Measurements from ENCODE around the gene USP30. TPM values are rescaled to one million over a fixed set of nuclear protein-coding genes. Genes with fewer than 3 reads are reported as not detected.
A peak's percentile ranks its signal among the peaks of the same experiment; 100 is the strongest.
"Not testable (repeated sequence)": the region's sequence is repeated elsewhere in the genome, so short reads cannot be mapped to it uniquely, and the experiment has no call there.

The USP30 gene
- total RNA-seq, 1 donor from 2014 or later = 13.3 TPM

GRCh38 chr12:109044241-109044640 is 8.1 kb upstream of the USP30 start:
- peaks cover 27% of the 10 kb centered on the region for H3K27me3 Mint-ChIP-seq (ENCODE audit: low read depth)

GRCh38 chr12:109047081-109047805 is 5.1 kb upstream of the USP30 start:
- peaks cover 21% of the 10 kb centered on the region for H3K27me3 Mint-ChIP-seq (ENCODE audit: low read depth)
- DNase-seq (ENCODE audit: low spot score) = no peak
- peaks cover 6% of the 10 kb centered on the region for H3K4me1 Mint-ChIP-seq (ENCODE audit: low read depth)
- TF ChIP-seq CTCF (IDR thresholded peaks at IDR 0.05) = no peak
- H3K36me3 Mint-ChIP-seq (ENCODE audit: low read depth) = no peaks in the 10 kb centered on the region
- H3K4me3 Mint-ChIP-seq (ENCODE audit: unreplicated experiment) = no peak overlapping the region
- H3K27ac Mint-ChIP-seq (ENCODE audit: unreplicated experiment) = no peak overlapping the region
- no peaks in the 10 kb centered on the region for H3K9me3 Mint-ChIP-seq (ENCODE audit: low read depth)

More at GRCh38 chr12:109044241-109044640, 8.1 kb upstream of the USP30 start:
- H3K9me3 Mint-ChIP-seq (ENCODE audit: low read depth) = peaks cover 4% of the 10 kb centered on the region
- no peak overlapping the region for H3K27ac Mint-ChIP-seq (ENCODE audit: unreplicated experiment)
- no peak for TF ChIP-seq CTCF (IDR thresholded peaks at IDR 0.05)
- H3K36me3 Mint-ChIP-seq (ENCODE audit: low read depth) = peaks cover 2% of the 10 kb centered on the region
- H3K4me1 Mint-ChIP-seq (ENCODE audit: low read depth) = no peaks in the 10 kb centered on the region
- no peak overlapping the region for H3K4me3 Mint-ChIP-seq (ENCODE audit: unreplicated experiment)
- DNase-seq (ENCODE audit: low spot score) = no peak

- DNase-seq (ENCODE audit: low spot score); H3K36me3 Mint-ChIP-seq (ENCODE audit: low read depth); H3K4me3 Mint-ChIP-seq (ENCODE audit: unreplicated experiment); H3K27me3 Mint-ChIP-seq (ENCODE audit: low read depth); H3K27ac Mint-ChIP-seq (ENCODE audit: unreplicated experiment); H3K9me3 Mint-ChIP-seq (ENCODE audit: low read depth): not testable (repeated sequence)
- peaks cover 15% of the 10 kb centered on the region for H3K4me1 Mint-ChIP-seq (ENCODE audit: low read depth)
These were observed 3.7 kb upstream of the USP30 start for GRCh38 chr12:109048706-109049105.

GRCh38 chr12:109049794-109050193 is 2.6 kb upstream of the USP30 start:
- peaks cover 18% of the 10 kb centered on the region for H3K4me1 Mint-ChIP-seq (ENCODE audit: low read depth)
- not testable (repeated sequence) for H3K9me3 Mint-ChIP-seq (ENCODE audit: low read depth); H3K4me3 Mint-ChIP-seq (ENCODE audit: unreplicated experiment); H3K27ac Mint-ChIP-seq (ENCODE audit: unreplicated experiment); DNase-seq (ENCODE audit: low spot score); H3K27me3 Mint-ChIP-seq (ENCODE audit: low read depth); H3K36me3 Mint-ChIP-seq (ENCODE audit: low read depth)

GRCh38 chr12:109052097-109052413 is 321 bp upstream of the USP30 start:
- no peak for TF ChIP-seq CTCF (IDR thresholded peaks at IDR 0.05)
- Mint-ChIP-seq H3K4me3 (ENCODE audit: unreplicated experiment) (peak overlapping the region; percentile 92), H3K27me3 (ENCODE audit: low read depth) (no peaks in the 10 kb centered on the region), H3K36me3 (ENCODE audit: low read depth) (no peaks in the 10 kb centered on the region), H3K9me3 (ENCODE audit: low read depth) (no peaks in the 10 kb centered on the region), H3K4me1 (ENCODE audit: low read depth) (peaks cover 18% of the 10 kb centered on the region), H3K27ac (ENCODE audit: unreplicated experiment) (peak overlapping the region; percentile 92)
- no peak for DNase-seq (ENCODE audit: low spot score)

GRCh38 chr12:109053382-109054123 is 1.2 kb downstream of the USP30 start:
- peaks cover 18% of the 10 kb centered on the region for H3K4me1 Mint-ChIP-seq (ENCODE audit: low read depth)
- DNase-seq (ENCODE audit: low spot score) = no peak
- peak overlapping the region; percentile 92 for H3K4me3 Mint-ChIP-seq (ENCODE audit: unreplicated experiment)
- no peaks in the 10 kb centered on the region for H3K27me3 Mint-ChIP-seq (ENCODE audit: low read depth)
- peak overlapping the region; percentile 65 for H3K27ac Mint-ChIP-seq (ENCODE audit: unreplicated experiment)
- peaks cover 3% of the 10 kb centered on the region for H3K36me3 Mint-ChIP-seq (ENCODE audit: low read depth)
- no peak for TF ChIP-seq CTCF (IDR thresholded peaks at IDR 0.05)
- H3K9me3 Mint-ChIP-seq (ENCODE audit: low read depth) = no peaks in the 10 kb centered on the region

- H3K27ac Mint-ChIP-seq (ENCODE audit: unreplicated experiment) = not testable (repeated sequence)
These were observed 1.7 kb downstream of the USP30 start for GRCh38 chr12:109054124-109054513.

More at GRCh38 chr12:109054124-109054513, 1.7 kb downstream of the USP30 start:
- not testable (repeated sequence) for H3K27me3 Mint-ChIP-seq (ENCODE audit: low read depth); H3K36me3 Mint-ChIP-seq (ENCODE audit: low read depth); H3K9me3 Mint-ChIP-seq (ENCODE audit: low read depth); DNase-seq (ENCODE audit: low spot score)
- H3K4me1 Mint-ChIP-seq (ENCODE audit: low read depth) = peaks cover 18% of the 10 kb centered on the region
- peak overlapping the region; percentile 92 for H3K4me3 Mint-ChIP-seq (ENCODE audit: unreplicated experiment)

All from chondrocyte (in vitro differentiated cells).